HG03060 (cell line): Measurements from ENCODE around the gene MOV10L1.
"Not testable (repeated sequence)": the region's sequence is repeated elsewhere in the genome, so short reads cannot be mapped to it uniquely, and the experiment has no call there.

Experiments used
- ATAC-seq: cut with Tn5 transposase; IDR thresholded peaks from one replicate; pipeline ENCODE4 v1.9.1; 2021; ENCODE audit warnings: low read depth, moderate number of reproducible peaks; ENCODE audit not compliant: unreplicated experiment

Gene MOV10L1

DNA sequence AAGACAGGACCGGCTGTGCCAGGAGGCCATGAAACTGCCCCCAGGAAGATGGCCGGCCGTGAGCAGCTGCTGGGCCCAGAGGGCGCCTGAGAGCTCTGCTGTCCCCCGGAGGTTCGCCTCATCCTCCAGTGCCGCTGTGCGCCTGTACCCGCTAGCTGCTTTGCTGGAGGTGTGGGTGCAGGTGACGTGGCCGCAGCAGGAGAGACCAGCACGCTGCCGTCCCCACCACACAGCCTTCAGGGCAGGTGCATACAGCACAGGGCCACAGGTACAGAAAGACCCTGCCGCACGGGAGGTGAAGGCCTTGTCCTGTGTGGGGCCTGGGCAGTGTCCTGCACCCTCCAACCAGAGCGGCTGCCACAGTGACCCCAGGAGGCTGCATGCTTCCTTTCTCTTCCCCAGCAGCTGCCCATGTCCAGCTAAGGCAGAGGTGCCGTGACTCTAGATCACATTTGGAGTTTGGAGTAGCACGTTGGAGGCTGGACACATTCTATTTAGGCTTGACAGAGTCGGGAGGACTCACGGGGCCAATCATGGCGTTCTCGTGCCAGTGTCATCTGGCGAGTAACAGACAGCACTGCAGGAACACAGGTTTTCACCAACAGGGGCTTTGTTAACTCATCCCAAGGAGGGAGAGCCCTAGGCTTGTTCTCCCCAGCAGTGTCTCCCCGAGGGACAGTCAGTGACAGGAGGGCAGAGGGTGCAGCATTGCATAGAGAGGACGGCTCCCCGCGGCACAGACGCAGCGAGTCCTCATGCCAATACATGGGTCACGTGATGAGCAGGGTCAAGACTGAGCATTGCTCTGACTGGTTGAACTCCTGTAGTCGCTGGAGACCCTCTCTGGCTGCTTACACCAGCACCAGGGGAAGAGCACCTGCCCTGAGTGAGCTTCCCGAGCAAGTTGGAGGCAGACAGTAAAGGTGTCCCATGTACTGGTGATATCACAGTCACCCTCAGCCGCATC is 62.0 kb downstream of the MOV10L1 start:
- no peak for ATAC-seq

DNA sequence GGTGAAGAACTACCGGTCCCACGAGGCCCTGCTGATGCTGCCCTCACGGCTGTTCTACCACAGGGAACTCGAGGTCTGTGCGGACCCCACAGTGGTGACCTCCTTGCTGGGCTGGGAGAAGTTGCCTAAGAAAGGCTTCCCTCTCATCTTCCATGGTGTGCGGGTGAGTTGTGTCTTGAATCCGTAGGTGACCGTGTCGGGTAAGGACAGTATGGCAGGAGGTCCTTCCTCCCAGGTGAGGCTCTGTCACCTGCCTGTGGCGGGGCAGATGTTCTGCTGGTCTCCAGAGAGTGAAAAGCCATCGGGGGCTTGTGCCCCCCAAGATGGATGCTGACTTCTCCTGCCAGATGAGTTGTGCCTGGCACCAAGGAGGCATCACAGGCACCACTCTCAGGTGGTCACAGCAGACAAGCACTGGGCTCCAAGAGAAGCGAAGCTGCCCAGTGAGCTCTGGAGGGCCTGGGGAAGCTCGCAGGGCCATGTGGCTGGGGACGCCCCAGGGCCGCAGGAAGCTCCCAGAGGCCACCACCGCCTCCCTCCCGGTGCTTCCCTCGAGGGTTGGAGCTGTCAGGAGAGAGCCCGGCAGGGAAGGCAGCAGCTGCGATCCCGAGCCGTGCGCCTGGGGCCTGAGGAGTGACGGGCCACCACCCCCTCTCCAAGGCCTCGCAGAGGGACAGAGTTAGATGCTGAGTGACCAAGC is 63.4 kb downstream of the MOV10L1 start:
- ATAC-seq, result no peak

DNA sequence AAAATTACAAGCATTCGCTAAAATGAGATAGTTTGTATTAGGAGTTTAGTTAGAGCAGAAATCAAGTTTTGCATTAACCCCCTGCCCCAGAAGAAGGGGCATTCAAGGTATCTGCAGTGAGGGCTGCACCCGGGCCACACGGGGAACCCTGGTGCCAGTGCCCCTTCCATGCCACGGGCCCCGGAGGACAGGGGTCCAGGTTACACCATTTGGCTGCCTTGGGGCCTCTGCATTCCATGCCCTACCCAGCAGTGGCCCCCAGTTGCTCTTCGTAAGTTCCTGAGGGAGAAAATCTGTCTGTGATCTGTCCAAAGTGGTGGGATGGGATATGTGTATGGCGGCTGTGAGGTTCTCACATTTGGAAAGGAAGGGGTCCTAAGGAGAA is 63.9 kb downstream of the MOV10L1 start:
- ATAC-seq, result no peak

DNA sequence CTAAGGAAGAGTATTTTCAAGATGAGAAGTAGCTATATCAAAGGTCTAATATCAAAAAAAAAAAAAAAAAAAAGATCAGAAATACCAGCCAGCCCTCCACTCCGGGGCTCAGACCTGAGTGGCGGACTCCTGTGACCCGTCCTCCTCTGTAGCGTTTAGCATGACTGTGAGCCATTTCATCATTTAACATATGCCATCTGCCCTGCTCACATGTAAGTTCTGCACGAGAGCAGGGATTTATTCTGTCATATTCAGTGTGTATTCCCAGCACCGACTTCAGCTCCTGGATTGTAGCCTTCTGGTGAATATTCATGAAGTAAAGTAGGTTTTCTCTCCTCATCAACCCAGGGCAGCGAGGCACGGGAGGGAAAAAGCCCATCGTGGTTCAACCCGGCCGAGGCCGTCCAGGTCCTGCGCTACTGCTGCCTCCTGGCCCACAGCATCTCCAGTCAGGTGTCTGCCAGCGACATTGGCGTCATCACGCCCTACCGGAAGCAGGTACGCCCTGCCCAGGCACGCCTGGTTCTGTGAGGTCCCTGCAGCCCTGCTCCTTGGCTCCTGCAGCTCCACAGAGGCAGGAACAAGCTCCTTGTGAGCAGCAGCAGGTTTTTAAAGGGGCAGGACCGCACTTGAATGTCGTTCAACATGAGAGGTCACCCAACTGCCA is 68.0 kb downstream of the MOV10L1 start:
- ATAC-seq, result no peak

DNA sequence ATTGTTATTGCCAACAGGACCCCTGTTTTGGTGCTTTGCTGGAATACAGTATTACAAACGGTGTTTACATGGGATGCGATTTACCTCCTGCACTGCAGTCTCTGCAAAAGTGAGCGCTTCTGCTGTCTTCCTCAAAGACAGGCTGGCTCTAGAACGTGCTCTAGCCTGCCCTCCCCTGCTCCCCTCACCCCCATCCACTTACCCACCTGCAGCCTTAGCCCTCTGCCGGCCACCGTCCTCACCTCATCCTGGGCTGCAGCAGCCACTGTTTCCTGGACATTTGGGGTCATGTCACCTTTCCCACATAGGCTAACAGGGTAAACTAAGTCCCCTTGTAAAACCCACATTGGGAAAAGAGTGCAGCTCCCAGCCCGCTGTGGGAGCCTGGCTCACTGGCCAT is 71.1 kb downstream of the MOV10L1 start:
- no peak for ATAC-seq

DNA sequence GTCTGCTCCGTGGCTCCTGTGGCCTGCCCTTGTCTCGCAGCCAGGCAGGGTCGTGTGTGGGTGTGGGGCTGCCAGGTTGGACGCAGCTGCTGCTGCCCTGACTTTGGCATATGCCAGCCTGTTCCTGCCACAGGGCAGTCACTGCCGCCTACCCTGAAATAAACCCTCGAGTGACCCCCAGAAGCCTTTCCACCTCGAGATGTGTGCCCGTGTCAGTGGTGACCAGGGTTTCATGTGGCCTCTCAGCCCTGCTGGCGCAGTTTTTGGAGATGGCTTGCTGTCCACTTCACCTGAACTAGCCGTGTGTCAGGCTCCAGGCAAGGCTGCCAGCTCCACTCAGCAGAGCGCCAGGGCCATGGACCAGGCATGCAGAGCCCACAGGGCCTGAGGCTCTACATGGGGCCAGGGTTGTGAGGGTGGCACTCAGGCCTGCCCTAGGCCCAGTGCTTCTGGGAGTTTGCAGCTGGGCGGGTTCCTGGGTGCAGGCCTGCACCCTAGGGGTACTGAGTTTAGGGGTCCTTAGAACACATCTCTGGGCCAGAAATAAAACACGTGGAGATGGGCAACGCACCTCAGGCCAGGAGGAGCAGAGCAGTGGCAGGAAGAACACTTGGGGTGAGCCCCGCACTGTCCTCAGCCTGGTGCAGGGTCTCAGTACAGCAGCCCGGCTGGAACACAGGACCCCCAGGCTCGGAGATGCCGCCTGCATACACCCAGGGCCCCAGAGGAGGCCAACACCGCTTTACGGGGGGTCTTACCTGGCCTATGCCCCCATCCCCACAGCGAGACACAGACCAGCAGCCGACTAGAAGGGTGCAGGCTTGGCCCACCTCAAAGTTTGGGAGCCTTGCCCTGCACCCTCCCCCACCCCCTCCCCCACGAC is 71.9 kb downstream of the MOV10L1 start:
- no peak for ATAC-seq

DNA sequence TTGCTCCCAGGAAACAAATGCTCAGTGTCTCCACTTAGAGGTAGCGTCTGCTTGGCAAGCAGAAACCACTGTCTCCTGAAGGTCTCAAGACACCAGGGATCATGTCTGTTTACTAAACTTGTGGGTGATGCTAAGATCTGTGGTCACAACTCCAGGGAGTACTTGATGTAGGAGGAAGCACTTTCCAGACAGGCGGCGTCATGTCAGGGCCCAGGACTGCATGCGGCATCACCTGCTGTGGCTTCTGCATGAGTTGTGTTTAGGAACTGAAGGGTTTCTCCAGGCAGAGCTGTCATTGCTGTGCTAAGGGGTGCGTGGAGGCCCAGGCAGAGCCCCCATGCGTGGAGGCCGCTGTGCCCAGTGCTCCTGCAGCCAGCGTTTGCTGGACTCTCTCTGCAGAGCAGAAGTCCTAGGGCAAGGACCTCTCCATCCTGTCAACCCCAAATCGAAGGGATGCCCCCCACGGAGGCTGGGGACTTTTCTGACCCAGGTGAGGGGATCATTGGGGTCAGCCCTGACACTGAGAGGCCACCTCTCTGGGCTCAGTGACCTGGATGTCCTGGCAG is 72.7 kb downstream of the MOV10L1 start:
- no peak for ATAC-seq

DNA sequence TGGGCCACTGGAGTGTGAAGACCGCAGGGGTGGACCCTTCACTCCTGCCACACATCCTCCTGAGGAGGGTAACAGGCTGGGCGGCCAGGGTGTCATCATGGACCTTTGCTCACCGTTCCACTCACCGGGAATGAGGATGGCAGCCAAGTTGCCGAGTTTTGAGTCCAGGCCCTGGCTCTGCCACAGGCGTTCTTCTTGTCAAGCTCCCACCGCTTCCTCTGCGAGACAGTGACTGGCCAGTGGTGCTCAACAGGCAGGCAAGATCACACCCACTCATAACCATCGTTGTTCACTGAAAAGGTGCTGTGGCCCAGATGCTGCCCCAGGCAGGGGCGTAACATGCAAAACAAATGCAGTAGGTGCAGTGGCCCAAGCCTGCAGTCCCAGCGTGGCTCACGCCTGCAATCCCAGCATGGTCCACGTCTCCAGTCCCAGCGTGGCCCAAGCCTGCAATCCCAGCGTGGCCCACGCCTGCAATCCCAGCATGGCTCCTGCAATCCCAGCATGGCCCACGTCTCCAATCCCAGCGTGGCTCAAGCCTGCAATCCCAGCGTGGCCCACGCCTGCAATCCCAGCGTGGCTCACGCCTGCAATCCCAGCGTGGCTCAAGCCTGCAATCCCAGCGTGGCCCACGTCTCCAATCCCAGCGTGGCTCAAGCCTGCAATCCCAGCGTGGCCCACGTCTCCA is 75.8 kb downstream of the MOV10L1 start:
- ATAC-seq, result no peak

DNA sequence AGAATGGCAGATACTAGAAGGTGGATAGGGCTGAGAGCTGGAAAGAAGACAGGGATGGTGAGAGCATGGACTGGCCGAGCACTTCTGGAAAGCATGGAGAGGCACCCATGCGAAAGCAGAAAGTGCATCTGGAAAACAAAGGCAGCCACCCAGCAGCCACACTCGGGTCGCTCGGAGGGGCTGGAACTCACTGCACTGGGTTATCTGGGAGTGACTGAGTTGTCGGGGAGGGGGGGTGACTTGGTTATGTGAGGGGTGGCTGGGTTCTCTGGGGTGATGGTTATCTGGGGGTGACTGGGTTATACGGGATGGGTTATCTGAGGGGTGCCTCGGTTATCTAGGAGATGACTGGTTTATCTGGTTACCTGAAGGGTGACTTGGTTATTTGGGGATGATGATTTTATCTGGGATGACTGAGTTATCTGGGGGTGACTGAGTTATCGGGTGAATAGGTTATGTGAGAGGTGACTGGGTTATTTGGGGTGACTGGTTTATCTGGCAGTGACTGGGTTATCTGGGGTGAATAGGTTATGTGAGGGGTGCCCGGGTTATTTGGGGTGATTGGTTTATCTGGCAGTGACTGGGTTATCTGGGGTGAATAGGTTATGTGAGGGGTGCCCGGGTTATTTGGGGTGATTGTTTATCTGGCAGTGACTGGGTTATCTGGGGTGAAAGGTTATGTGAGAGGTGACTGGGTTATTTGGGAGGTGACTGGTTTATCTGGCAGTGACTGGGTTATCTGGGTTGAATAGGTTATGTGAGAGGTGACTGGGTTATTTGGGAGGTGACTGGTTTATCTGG is 78.1 kb downstream of the MOV10L1 start:
- no peak for ATAC-seq

DNA sequence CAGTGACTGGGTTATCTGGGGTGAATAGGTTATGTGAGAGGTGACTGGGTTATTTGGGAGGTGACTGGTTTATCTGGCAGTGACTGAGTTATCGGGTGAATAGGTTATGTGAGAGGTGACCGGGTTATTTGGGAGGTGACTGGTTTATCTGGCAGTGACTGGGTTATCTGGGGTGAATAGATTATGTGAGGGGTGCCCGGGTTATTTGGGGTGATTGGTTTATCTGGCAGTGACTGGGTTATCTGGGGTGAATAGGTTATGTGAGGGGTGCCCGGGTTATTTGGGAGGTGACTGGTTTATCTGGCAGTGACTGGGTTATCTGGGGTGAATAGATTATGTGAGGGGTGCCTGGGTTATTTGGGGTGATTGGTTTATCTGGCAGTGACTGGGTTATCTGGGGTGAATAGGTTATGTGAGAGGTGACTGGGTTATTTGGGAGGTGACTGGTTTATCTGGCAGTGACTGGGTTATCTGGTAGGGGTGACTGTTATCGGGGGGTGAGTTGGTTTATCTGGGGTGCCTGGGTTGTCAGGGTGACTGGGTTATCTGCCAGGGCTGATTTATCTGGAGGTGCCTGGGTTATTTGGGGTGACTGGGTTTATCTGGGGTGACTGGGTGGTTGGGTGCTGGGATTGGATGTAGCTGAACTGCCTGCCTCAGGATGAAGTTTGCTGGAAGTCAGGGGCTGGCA is 78.8 kb downstream of the MOV10L1 start:
- not testable (repeated sequence) for ATAC-seq

DNA sequence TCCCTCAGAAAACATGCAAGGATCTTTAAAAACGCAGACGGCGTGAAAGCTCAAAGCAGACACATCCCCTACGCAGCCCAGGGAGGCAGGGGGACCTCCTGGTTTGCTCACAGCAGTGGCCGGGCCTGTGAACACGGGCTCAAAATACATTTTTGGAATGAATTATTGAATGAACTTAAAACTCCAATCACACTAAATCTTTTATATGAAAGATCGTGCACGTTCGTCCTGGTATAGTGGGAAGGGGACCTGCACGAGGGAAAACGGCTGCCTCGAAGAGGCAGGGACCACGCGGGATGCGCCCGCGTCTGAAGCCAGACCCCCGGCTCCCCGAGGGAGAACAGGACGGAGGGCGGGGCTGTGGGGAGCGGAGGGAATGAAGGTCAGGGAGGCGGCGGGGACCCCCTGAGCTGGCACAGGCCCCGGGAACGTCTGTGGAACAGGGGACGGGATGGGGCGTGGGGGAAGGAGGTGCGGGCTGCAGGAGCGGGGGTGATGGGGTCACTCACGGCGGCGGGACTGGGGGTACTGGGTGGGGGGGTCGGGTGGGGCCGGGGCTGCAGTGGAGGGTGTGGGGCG is 79.5 kb downstream of the MOV10L1 start:
- no peak for ATAC-seq

DNA sequence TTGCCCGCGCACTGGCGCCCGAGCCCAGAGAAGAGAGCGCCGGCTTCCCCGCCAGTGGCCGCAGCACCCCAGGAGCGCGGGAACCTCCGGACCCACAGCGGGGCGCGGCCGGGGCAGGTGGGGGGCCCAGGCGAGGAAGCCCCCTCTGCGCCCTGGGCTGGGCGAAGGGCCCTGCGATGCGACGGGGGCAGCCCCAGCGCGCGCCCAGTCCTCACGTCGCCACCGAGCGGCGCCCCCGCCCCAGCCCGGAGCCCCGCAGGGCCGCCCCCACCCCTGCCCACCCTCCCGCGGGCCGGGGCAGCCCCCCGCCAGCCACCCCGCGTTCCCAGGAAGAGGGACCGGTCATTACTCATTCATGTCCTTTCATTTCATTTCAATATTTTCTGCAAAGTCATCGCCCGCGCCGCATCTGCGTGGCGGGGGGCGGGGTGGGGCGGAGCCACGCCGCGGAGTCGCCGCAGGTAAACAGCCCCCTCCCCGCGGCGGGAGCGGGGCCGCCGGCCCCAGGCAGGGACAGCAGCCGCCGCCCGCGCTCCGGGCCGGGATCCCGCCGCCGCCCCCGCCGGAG is 80.1 kb downstream of the MOV10L1 start:
- ATAC-seq, result no peak

DNA sequence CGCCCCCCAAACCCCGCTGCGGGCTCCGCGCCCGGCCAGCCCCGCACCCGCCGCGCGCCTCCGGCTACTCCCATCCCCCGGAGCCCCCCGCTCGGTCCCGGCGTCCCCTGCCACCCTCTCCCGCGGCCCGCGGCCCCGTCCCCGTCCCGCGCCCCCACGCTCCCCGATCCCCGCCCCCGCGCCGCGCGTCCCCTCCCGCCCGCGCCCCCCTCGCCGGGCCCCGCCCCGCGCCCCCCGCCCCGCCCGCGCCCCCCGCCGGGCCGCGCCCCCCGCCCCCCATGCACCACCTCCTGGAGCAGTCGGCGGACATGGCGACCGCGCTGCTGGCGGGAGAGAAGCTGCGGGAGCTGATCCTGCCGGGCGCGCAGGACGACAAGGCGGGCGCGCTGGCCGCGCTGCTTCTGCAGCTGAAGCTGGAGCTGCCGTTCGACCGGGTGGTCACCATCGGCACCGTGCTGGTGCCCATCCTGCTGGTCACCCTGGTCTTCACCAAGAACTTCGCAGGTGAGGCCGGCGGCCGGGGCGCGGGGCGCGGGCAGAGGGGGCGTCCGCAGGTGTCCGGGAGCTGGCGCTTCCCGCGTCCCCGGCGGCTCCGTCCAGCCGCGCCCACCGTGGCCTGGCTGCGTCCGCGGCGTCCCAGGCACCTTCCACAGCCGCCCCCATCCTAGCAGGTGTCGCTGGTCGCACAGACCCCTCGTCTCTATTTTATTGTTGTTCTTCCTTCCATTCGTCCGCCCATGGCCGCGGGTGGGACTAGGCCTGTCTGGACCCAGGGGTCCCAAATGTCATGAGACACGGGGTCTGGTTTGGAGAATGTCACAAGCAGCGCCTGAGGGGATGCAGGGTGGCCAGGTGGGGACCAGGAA is 80.9 kb downstream of the MOV10L1 start, which contains the start of gene PANX2:
Gene PANX2 (plus strand): TSS at position 279 of the 866 bp plus-strand sequence. CDS start 0 bp downstream, at position 279.
- no peak for ATAC-seq

DNA sequence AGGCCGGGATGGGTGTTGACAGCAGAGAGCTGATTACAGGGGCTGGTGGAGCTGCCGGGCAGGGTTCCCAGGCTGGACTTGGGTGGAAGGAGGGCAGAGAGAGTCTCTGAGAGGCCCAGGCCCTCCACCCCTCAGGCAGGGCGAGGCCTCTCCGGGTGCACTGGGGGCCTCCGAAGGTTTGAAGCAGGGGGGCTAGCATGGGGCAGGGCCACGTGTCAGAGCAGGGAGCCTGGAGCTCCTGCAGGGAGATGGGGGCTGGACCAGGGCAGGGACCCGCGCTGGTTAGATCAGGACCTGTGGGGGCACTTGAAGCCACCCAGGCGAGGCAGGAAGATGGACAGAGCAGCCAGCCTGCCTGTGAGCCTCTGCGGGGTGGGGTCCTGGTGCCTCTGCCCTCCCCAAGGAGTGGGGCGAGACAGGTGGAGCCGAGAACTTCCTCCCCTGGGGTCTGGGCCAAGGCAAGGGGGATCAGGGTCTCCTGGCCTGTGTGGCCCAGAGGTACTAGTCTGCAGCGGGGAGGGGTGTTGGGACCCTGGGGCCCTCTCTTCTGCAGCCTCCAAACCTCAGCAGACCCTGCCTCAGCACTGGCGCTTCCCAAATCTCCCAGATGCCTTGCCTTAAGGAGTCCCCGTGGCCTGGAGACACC is 81.6 kb downstream of the MOV10L1 start:
- no peak for ATAC-seq

DNA sequence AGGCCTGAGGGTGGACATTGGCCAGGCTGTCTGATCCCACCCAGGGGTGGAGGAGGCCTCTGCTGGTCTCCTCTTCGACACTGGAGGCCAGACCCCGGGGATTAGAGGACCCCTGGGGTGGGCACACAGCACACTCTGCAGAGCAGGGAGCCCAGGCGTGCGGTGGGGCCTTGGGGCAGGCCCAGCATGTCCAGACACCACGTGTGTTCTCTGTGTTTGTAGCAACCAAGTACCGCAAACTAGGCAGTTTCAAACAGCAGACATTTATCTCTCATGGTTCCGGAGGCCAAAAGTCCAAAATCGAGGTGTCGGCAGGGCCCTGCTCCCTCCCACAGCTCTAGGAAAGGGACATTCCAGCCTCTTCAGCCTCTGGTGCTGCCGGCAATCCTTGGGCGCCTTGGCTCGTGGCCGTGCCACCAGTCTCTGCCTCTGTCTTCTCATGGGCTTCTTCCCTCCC is 82.2 kb downstream of the MOV10L1 start:
- no peak for ATAC-seq
